NCI-H345 (cell line): ENCODE data around the gene SWSAP1.
"Not testable (repeated sequence)": the region's sequence is repeated elsewhere in the genome, so short reads cannot be mapped to it uniquely, and the experiment has no call there.

Experiments used
- DNase-seq: peaks from one replicate; lab custom pipeline; 2025; lab: John Stamatoyannopoulos, UW

Gene SWSAP1

GRCh38 chr19:11374433-11375142, at the start of gene SWSAP1:
TSS of gene SWSAP1 (plus strand) at chr19:11374666. CDS start at chr19:11374681, 15 bp downstream.
- DNase-seq = peak; percentile 90

- no peak for DNase-seq
Measured at GRCh38 chr19:11324748-11325389, 49.6 kb upstream of the SWSAP1 start.

GRCh38 chr19:11325544-11325943, 48.9 kb upstream of the SWSAP1 start:
- DNase-seq = no peak

GRCh38 chr19:11330127-11330526, 44.3 kb upstream of the SWSAP1 start:
- DNase-seq = no peak

GRCh38 chr19:11331502-11331901, 43.0 kb upstream of the SWSAP1 start:
- DNase-seq = no peak

- no peak for DNase-seq
Measured at GRCh38 chr19:11332822-11333221, 41.6 kb upstream of the SWSAP1 start.

- not testable (repeated sequence) for DNase-seq
Measured at GRCh38 chr19:11333838-11334237, 40.6 kb upstream of the SWSAP1 start.

- no peak for DNase-seq
Measured at GRCh38 chr19:11335449-11336146, 38.9 kb upstream of the SWSAP1 start.

- no peak for DNase-seq
Measured at GRCh38 chr19:11337080-11337479, 37.4 kb upstream of the SWSAP1 start.

GRCh38 chr19:11338121-11338520, 36.3 kb upstream of the SWSAP1 start:
- no peak for DNase-seq

GRCh38 chr19:11338569-11339253, 35.8 kb upstream of the SWSAP1 start:
- no peak for DNase-seq

GRCh38 chr19:11339254-11340098, 35.0 kb upstream of the SWSAP1 start, which contains the start of gene RAB3D:
TSS of gene RAB3D (minus strand) at chr19:11339657. CDS start at chr19:11337399, 2,258 bp downstream.
- no peak for DNase-seq

- DNase-seq = not testable (repeated sequence)
Measured at GRCh38 chr19:11340099-11340467, 34.4 kb upstream of the SWSAP1 start.

GRCh38 chr19:11342429-11342828, 32.0 kb upstream of the SWSAP1 start:
- DNase-seq = no peak

GRCh38 chr19:11345122-11345803, 29.2 kb upstream of the SWSAP1 start:
- DNase-seq = no peak

- peak; percentile 91 for DNase-seq
Measured at GRCh38 chr19:11346104-11346940, 28.1 kb upstream of the SWSAP1 start, which contains the start of the genes CCDC159 and TMEM205. TSS of gene CCDC159 (plus strand) at chr19:11346519. CDS start at chr19:11346607, 88 bp downstream. TSS of gene TMEM205 (minus strand) at chr19:11346268. CDS start at chr19:11345619, 649 bp downstream.

- DNase-seq = no peak
Measured at GRCh38 chr19:11347546-11348039, 26.9 kb upstream of the SWSAP1 start.

GRCh38 chr19:11349171-11349570, 25.3 kb upstream of the SWSAP1 start:
- no peak for DNase-seq

GRCh38 chr19:11354102-11354501, 20.4 kb upstream of the SWSAP1 start:
- DNase-seq = not testable (repeated sequence)
